WTC11 (cell line): ENCODE results near the gene ISLR. TPM values are rescaled to one million over a fixed set of nuclear protein-coding genes. Genes with fewer than 3 reads are reported as not detected.

Experiments used
- ATAC-seq: fragments of 200-7000 bp; cut with Tn5 transposase; 2 replicates; pipeline ENCODE4 v1.10.0; 2021; ENCODE audit warnings: mild to moderate bottlenecking, moderate library complexity
- CTCF ChIA-PET: fragments of 300-600 bp; sonication (Branson Sonifier 250); formaldehyde crosslinking; loops from one replicate; lab custom pipeline; 2021; ENCODE audit warnings: antibody characterized with exemption; lab: Charles Lee
- POLR2A ChIA-PET: fragments of 350-600 bp; sonication (Branson Sonifier 250); formaldehyde crosslinking; loops from one replicate; lab custom pipeline; 2021; ENCODE audit warnings: antibody characterized with exemption; lab: Charles Lee
- DNase-seq: peaks from one replicate; pipeline ENCODE4 v3.0.0; 2021; ENCODE audit warnings: low spot score
- H3K27ac Mint-ChIP-seq: 2 replicates; pipeline ENCODE4 v1.8.0; 2021; ENCODE audit warnings: mixed read lengths
- H3K27me3 Mint-ChIP-seq: 2 replicates; pipeline ENCODE4 v1.8.0; 2021; ENCODE audit warnings: low read depth, mild to moderate bottlenecking, moderate library complexity, mixed read lengths
- H3K36me3 Mint-ChIP-seq: 2 replicates; pipeline ENCODE4 v1.8.0; 2021; ENCODE audit warnings: mixed read lengths
- H3K4me1 Mint-ChIP-seq: 2 replicates; pipeline ENCODE4 v1.8.0; 2022; ENCODE audit warnings: mixed read lengths
- H3K4me3 Mint-ChIP-seq: 2 replicates; pipeline ENCODE4 v1.8.0; 2021; ENCODE audit warnings: mild to moderate bottlenecking, moderate library complexity, mixed read lengths
- H3K9me3 Mint-ChIP-seq: 2 replicates; pipeline ENCODE4 v1.8.0; 2021; ENCODE audit warnings: mixed read lengths
- ATF2 ChIP-seq: sonication (generic); formaldehyde crosslinking; IDR thresholded peaks from 2 replicates; pipeline ENCODE4 v1.8.1; 2022; ENCODE audit warnings: low read depth, missing genetic modification reagents, borderline replicate concordance
- CBFB ChIP-seq: sonication (generic); formaldehyde crosslinking; IDR thresholded peaks from 2 replicates; pipeline ENCODE4 v1.8.1; 2022; ENCODE audit warnings: mild to moderate bottlenecking, low read depth, missing genetic modification reagents
- CREM ChIP-seq: sonication (generic); formaldehyde crosslinking; IDR thresholded peaks from 2 replicates; pipeline ENCODE4 v1.8.1; 2022; ENCODE audit warnings: mild to moderate bottlenecking, missing genetic modification reagents, moderate library complexity
- CTCF ChIP-seq: fragments of 200-600 bp; IDR thresholded peaks from 2 replicates; pipeline ENCODE4 v1.8.0; 2022; ENCODE audit warnings: antibody characterized with exemption
- ELF4 ChIP-seq: sonication (generic); formaldehyde crosslinking; IDR thresholded peaks from 2 replicates; pipeline ENCODE4 v1.8.1; 2022; ENCODE audit warnings: low read depth, mild to moderate bottlenecking, moderate library complexity, missing genetic modification reagents
- ERG ChIP-seq: fragments of 250-450 bp; sonication (Bioruptor Pico); IDR thresholded peaks from 2 replicates; pipeline ENCODE4 v1.8.0; 2021; ENCODE audit warnings: mild to moderate bottlenecking
- FOXP1 ChIP-seq: sonication (generic); formaldehyde crosslinking; IDR thresholded peaks from 2 replicates; pipeline ENCODE4 v1.8.0; 2022; ENCODE audit warnings: missing genetic modification reagents, mild to moderate bottlenecking, moderate library complexity, borderline replicate concordance
- FOXP4 ChIP-seq: sonication (generic); formaldehyde crosslinking; IDR thresholded peaks from 2 replicates; pipeline ENCODE4 v1.8.0; 2022; ENCODE audit warnings: mild to moderate bottlenecking, missing genetic modification reagents
- HMGA2 ChIP-seq: fragments of 250-450 bp; sonication (Bioruptor Pico); IDR thresholded peaks from 2 replicates; pipeline ENCODE4 v1.4.0; 2021; ENCODE audit warnings: mild to moderate bottlenecking, moderate library complexity
- IRF1 ChIP-seq: sonication (generic); formaldehyde crosslinking; IDR thresholded peaks from 2 replicates; pipeline ENCODE4 v1.8.0; 2023; ENCODE audit warnings: missing genetic modification reagents
- MAX ChIP-seq: sonication (generic); formaldehyde crosslinking; IDR thresholded peaks from 2 replicates; pipeline ENCODE4 v1.8.0; 2022; ENCODE audit warnings: mild to moderate bottlenecking, missing genetic modification reagents
- MYBL2 ChIP-seq: sonication (generic); formaldehyde crosslinking; IDR thresholded peaks from 2 replicates; pipeline ENCODE4 v1.8.1; 2023; ENCODE audit warnings: mild to moderate bottlenecking, moderate library complexity, missing genetic modification reagents
- PRRX2 ChIP-seq: fragments of 250-450 bp; sonication (Bioruptor Pico); IDR thresholded peaks from 2 replicates; pipeline ENCODE4 v1.8.0; 2021; ENCODE audit warnings: mild to moderate bottlenecking
- SMAD4 ChIP-seq: sonication (generic); formaldehyde crosslinking; IDR thresholded peaks from 2 replicates; pipeline ENCODE4 v1.8.0; 2022; ENCODE audit warnings: mild to moderate bottlenecking, missing genetic modification reagents
- SP1 ChIP-seq: sonication (generic); formaldehyde crosslinking; conservative IDR thresholded peaks from 2 replicates; pipeline ENCODE4 v1.8.1; 2022; ENCODE audit warnings: missing genetic modification reagents
- TEAD1 ChIP-seq: sonication (generic); formaldehyde crosslinking; IDR thresholded peaks from 2 replicates; pipeline ENCODE4 v1.8.0; 2022; ENCODE audit warnings: mild to moderate bottlenecking, missing genetic modification reagents
- TEAD4 ChIP-seq: sonication (generic); formaldehyde crosslinking; IDR thresholded peaks from 2 replicates; pipeline ENCODE4 v1.8.0; 2022; ENCODE audit warnings: mild to moderate bottlenecking, missing genetic modification reagents
- TP53 ChIP-seq: sonication (generic); formaldehyde crosslinking; IDR thresholded peaks from 2 replicates; pipeline ENCODE4 v1.8.1; 2023; ENCODE audit warnings: mild to moderate bottlenecking, missing genetic modification reagents
- ZNF121 ChIP-seq: sonication (generic); formaldehyde crosslinking; IDR thresholded peaks from 2 replicates; pipeline ENCODE4 v1.8.0; 2023; ENCODE audit warnings: missing genetic modification reagents
- ZNF281 ChIP-seq: sonication (generic); formaldehyde crosslinking; IDR thresholded peaks from 2 replicates; pipeline ENCODE4 v1.8.0; 2023; ENCODE audit warnings: mild to moderate bottlenecking, missing genetic modification reagents
- ZNF671 ChIP-seq: fragments of 250-450 bp; sonication (Bioruptor Pico); IDR thresholded peaks from 2 replicates; pipeline ENCODE4 v1.8.0; 2021; ENCODE audit warnings: mild to moderate bottlenecking
- total RNA-seq: library from RNA; stranded (reverse); gene quantifications from 3 replicates; pipeline ENCODE4 v1.2.3, GENCODE V29; 2021

Gene ISLR
- total RNA-seq, 1 experiment from 2014 or later, result 0.63 TPM

- TF ChIP-seq ELF4 (CRISPR knock-in tag) (no peak), IRF1 (CRISPR knock-in tag) (no peak), FOXP1 (CRISPR knock-in tag) (no peak)
Observed at GRCh38 chr15:74124196-74124595, 49.3 kb upstream of the ISLR start (continued).

- no peak overlapping the region for H3K4me3 Mint-ChIP-seq
- TF ChIP-seq FOXP1 (CRISPR knock-in tag) (no peak), IRF1 (CRISPR knock-in tag) (no peak), HMGA2 (CRISPR knock-in tag) (no peak), CREM (CRISPR knock-in tag) (no peak), PRRX2 (no peak), SMAD4 (no peak), ZNF281 (CRISPR knock-in tag) (no peak), ZNF121 (CRISPR knock-in tag) (no peak), ZNF671 (no peak)
- TF ChIP-seq, all 79 proteins: peak for 0
- POLR2A ChIA-PET, result no interaction called here
- no peak for ATAC-seq
- Mint-ChIP-seq H3K9me3 (no peaks in the 10 kb centered on the region), H3K27me3 (peaks cover 51% of the 10 kb centered on the region), H3K36me3 (no peaks in the 10 kb centered on the region), H3K4me1 (peaks cover 57% of the 10 kb centered on the region), H3K27ac (no peak overlapping the region)
- CTCF ChIA-PET, result interaction anchor here (1.2 to 6.0 kb wide), 5 partner anchors 20 to 196 kb away, joined by 4 to 94 read pairs (median 8); no protein-coding TSS in a partner anchor
- no peak for DNase-seq
Observed at GRCh38 chr15:74124759-74125158, 48.8 kb upstream of the ISLR start.

- Mint-ChIP-seq H3K36me3 (no peaks in the 10 kb centered on the region), H3K4me1 (peaks cover 61% of the 10 kb centered on the region), H3K27ac (no peak overlapping the region), H3K4me3 (peak overlapping the region; percentile 73), H3K27me3 (peaks cover 76% of the 10 kb centered on the region), H3K9me3 (no peaks in the 10 kb centered on the region)
- DNase-seq, result peak; percentile 98
- CTCF ChIA-PET, result interaction anchor here (0.6 to 6.0 kb wide), 22 partner anchors 9 to 487 kb away, joined by 3 to 94 read pairs (median 6); partner anchors contain the start of genes PML and STRA6
- POLR2A ChIA-PET, result interaction anchor here (0.6 to 2.2 kb wide), 4 partner anchors 75 to 246 kb away, joined by 3 to 5 read pairs (median 4); partner anchors contain the start of genes PML and STRA6
- ATAC-seq, result peak; percentile 69
- TF ChIP-seq ZNF121 (CRISPR knock-in tag), result peak; percentile 97
- TF ChIP-seq MYBL2, result 0 out of 2 replicates have a peak, but pooled peaks have one; percentile 37
- TF ChIP-seq TEAD1 (CRISPR knock-in tag), result peak; percentile 73
- TF ChIP-seq FOXP1 (CRISPR knock-in tag), result peak; percentile 53; the same call in 1 of the 2 replicates
- TF ChIP-seq ERG (CRISPR knock-in tag), result no peak
- TF ChIP-seq CBFB (CRISPR knock-in tag), result peak; percentile 91; the same call in 1 of the 2 replicates
- peak; percentile 49; the same call in 1 of the 2 replicates for TF ChIP-seq SP1 (CRISPR knock-in tag)
- TF ChIP-seq TEAD4 (CRISPR knock-in tag), result no peak
- TF ChIP-seq TP53 (CRISPR knock-in tag), result 0 out of 2 replicates have a peak, but pooled peaks have one; percentile 69
- TF ChIP-seq CTCF, result peak; percentile 99
- TF ChIP-seq ATF2 (CRISPR knock-in tag), result no peak
- 0 out of 2 replicates have a peak, but pooled peaks have one; percentile 20 for TF ChIP-seq FOXP4 (CRISPR knock-in tag)
- TF ChIP-seq MAX (CRISPR knock-in tag), result peak; percentile 75
Observed at GRCh38 chr15:74127255-74127953, 46.1 kb upstream of the ISLR start.
